ENCODE measurements around the gene RIT1. TPM values are rescaled to one million over a fixed set of nuclear protein-coding genes. Genes with fewer than 3 reads are reported as not detected.

Gene RIT1
- total RNA-seq, 1 experiment from 2014 or later, result 26.4 TPM

GRCh38 chr1:155884031-155884960, 26.9 kb downstream of the RIT1 start:
- Histone ChIP-seq H4K5ac (ENCODE audit: insufficient read length, low read depth, low read length) (no peak overlapping the region), H2AK5ac (ENCODE audit: insufficient read length, low read length) (no peak overlapping the region), H3K9ac (ENCODE audit: extremely low read depth, insufficient read length, low read length) (no peak overlapping the region), H2BK12ac (ENCODE audit: insufficient read length, low read depth, low read length) (no peak overlapping the region), H3K79me1 (ENCODE audit: insufficient read depth, low read depth, low read length, poor library complexity, severe bottlenecking) (no peaks in the 10 kb centered on the region), H3K27ac (ENCODE audit: insufficient read length, low read depth, low read length) (no peak overlapping the region), H3K23ac (ENCODE audit: insufficient read length, low read depth, low read length) (no peak overlapping the region), H3T11ph (ENCODE audit: low read length) (no peak overlapping the region), H3K27me3 (ENCODE audit: insufficient read depth, low read length) (no peaks in the 10 kb centered on the region), H3K4me1 (ENCODE audit: insufficient read depth, low read length) (no peaks in the 10 kb centered on the region), H3K56ac (ENCODE audit: insufficient read length, low read depth, low read length) (no peak overlapping the region), H2AFZ (ENCODE audit: low read length) (no peak overlapping the region), H4K20me1 (ENCODE audit: control insufficient read depth, insufficient read depth, insufficient read length) (no peaks in the 10 kb centered on the region), H3K9me3 (ENCODE audit: control insufficient read depth, low read depth, low read length) (no peaks in the 10 kb centered on the region), H2BK15ac (ENCODE audit: low read depth, low read length) (no peak overlapping the region), H3K79me2 (ENCODE audit: insufficient read depth, low read length) (no peaks in the 10 kb centered on the region), H4K91ac (ENCODE audit: insufficient read length, low read depth, low read length) (no peak overlapping the region), H3K4ac (ENCODE audit: low read depth, low read length) (no peak overlapping the region), H2BK5ac (ENCODE audit: insufficient read length, low read length) (no peak overlapping the region), H3K23me2 (ENCODE audit: insufficient read length, low read depth, low read length, poor library complexity, severe bottlenecking) (no peaks in the 10 kb centered on the region), H2BK120ac (ENCODE audit: low read depth, low read length, poor library complexity, severe bottlenecking) (no peak overlapping the region), H3K4me2 (ENCODE audit: insufficient read depth, insufficient read length, low read length) (no peak overlapping the region), H4K8ac (replicated peaks; ENCODE audit: insufficient read length, low read depth, low read length) (no peak overlapping the region), H3K14ac (ENCODE audit: insufficient read depth, low read length) (no peak overlapping the region), H3K18ac (ENCODE audit: insufficient read length, low read depth, low read length) (no peak overlapping the region), H2BK20ac (ENCODE audit: low read depth, low read length, poor library complexity, severe bottlenecking) (no peak overlapping the region)
- peaks cover 8% of the 10 kb centered on the region in 2 experiments for H3K4me1 Mint-ChIP-seq
- no peaks in the 10 kb centered on the region for H3K9me3 Mint-ChIP-seq
- DNase-seq, result no peak
- peak overlapping the region in 1 of 3 experiments; percentile 73; a peak in 1 of 7 replicates for H3K27ac Mint-ChIP-seq
- WGBS (ENCODE audit: extremely low coverage, insufficient read length, low lambda C conversion rate), result no CpG with 5 or more reads among the region's 9 CpGs
- no peaks in the 10 kb centered on the region for H3K36me3 Mint-ChIP-seq (ENCODE audit: insufficient read depth in 1 of 3, low read depth in 3 of 3)
- TF ChIP-seq CTCF (conservative IDR thresholded peaks at IDR 0.05), result no peak
- H3K4me3 Mint-ChIP-seq, result no peak overlapping the region
- peaks cover 3% of the 10 kb centered on the region; the same call in 1 of the 2 replicates for H3K27me3 Mint-ChIP-seq (ENCODE audit: low read depth)
